Measurements from ENCODE around the gene PHACTR2.
A peak's percentile ranks its signal among the peaks of the same experiment; 100 is the strongest.
"Not testable (repeated sequence)": the region's sequence is repeated elsewhere in the genome, so short reads cannot be mapped to it uniquely, and the experiment has no call there.

The PHACTR2 gene

DNA sequence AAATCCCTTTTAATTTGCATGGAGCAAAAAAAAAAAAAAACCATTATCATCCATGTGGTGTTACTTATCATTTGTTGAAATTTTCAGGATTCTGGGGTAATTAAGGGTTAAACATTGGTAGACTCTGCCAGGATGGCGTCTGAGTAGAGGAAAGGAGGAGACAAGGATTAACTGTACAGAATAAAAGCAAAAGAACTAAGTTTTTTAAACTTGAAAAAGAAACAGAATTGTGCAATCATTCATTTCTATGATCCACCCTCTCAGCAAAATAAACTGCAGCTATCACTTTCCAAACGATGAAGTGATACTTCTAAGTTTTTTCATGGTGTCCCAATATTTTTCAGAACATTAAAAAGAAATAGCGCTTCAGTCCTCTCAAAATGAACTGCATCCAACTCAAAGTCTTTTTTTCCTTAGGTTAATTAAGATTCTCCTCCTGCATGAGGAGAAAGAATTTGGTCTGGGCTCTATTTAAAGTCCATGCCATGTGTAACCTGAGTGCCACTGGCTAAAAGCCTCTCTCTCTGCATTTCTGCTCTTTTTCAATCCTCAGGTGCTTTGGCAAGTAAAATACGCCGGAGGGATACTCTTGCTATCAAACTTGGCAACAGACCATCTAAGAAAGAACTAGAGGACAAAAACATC lies 95.9 kb downstream of the PHACTR2 start:
- no peak for TF ChIP-seq ZFX (IDR thresholded peaks at IDR 0.05)
- TF ChIP-seq, protein P1, sequence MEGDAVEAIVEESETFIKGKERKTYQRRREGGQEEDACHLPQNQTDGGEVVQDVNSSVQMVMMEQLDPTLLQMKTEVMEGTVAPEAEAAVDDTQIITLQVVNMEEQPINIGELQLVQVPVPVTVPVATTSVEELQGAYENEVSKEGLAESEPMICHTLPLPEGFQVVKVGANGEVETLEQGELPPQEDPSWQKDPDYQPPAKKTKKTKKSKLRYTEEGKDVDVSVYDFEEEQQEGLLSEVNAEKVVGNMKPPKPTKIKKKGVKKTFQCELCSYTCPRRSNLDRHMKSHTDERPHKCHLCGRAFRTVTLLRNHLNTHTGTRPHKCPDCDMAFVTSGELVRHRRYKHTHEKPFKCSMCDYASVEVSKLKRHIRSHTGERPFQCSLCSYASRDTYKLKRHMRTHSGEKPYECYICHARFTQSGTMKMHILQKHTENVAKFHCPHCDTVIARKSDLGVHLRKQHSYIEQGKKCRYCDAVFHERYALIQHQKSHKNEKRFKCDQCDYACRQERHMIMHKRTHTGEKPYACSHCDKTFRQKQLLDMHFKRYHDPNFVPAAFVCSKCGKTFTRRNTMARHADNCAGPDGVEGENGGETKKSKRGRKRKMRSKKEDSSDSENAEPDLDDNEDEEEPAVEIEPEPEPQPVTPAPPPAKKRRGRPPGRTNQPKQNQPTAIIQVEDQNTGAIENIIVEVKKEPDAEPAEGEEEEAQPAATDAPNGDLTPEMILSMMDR (conservative IDR thresholded peaks at IDR 0.05) = no peak
- peak overlapping the region; percentile 83; the same call in 1 of the 2 replicates for H3K27ac ChIP-seq

DNA sequence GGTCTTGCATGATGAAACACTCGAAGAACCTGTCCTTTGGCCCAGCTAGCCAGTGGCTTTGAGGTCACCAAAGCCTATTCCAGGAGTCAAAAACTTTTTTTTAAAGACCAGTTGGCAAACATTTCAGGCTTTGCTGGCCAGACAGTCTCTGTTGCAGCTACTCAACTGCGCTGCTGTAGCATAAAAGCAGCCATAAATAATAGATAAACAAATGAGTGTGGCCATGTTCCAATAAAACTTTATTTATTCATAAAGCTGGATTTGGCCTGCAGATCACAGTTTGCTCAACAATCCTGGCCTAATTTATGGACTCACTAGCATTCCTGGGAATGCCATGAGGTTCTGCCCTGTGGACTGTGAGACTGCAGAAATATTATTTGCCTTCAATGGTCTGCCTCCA lies 96.6 kb downstream of the PHACTR2 start:
- no peak for TF ChIP-seq ZFX (IDR thresholded peaks at IDR 0.05)
- TF ChIP-seq, protein P1 (conservative IDR thresholded peaks at IDR 0.05) = no peak
- peak overlapping the region; percentile 83; the same call in 1 of the 2 replicates for H3K27ac ChIP-seq

DNA sequence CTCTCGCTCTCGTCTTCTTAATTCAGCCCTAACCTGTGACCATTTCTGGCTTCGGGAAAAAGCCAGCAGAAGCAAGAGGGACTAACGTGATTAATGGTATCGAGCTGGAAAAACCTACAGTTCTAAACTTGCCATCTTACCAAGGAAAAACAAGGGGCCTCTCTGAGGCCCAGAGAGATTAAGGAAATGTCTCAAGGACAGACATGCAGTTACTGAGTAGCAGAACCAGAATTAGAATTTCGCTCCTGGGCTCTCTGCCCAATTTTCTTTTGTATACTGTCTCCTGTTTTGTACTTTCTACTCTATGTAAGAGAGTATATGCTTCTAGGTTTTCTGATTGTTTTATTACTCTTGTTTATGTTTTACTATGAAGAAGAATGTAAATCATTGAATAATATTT lies 97.6 kb downstream of the PHACTR2 start:
- TF ChIP-seq, protein P1 (conservative IDR thresholded peaks at IDR 0.05) = no peak
- no peak for TF ChIP-seq ZFX (IDR thresholded peaks at IDR 0.05)
- peak overlapping the region; percentile 83 for H3K27ac ChIP-seq

DNA sequence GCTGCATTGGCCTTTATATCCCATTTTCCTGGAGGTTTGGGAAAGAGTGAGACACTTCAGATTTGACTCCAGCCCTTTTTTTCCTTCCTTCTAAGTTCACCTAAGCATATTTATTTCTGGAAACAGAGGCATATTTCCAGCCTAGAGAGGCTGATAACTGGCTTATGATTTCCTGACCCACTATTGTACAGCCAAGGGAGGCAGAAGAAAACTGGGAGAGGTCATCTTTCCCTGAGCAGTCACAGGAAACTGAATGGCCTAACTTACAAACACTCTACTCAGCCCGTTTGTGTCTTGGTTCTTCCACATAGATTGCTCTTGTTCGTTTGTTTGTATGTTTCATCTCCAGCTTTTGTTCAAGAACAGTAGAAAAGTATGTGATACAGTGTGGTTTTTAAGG lies 101.2 kb downstream of the PHACTR2 start:
- no peak for TF ChIP-seq ZFX (IDR thresholded peaks at IDR 0.05)
- TF ChIP-seq, protein P1 (conservative IDR thresholded peaks at IDR 0.05) = no peak
- no peak overlapping the region for H3K27ac ChIP-seq

DNA sequence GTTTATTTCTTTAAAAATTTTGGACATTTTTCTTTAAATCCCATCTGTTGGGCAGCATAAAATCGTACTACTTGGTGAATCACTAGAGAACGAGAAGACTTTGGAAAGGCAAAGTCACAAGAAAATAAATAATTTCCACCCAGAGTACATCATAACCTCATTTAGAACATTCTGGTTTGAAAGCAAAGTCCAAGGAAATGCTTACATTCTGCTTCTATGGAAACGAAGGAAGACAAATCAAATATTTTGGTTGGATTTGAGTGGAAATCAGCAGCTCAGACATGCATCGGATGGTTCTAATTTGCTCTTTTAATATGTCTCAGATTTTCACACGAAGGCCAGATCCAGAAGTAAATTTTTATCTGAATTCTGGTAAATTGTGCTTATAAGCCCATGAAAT lies 104.7 kb downstream of the PHACTR2 start:
- no peak overlapping the region for H3K27ac ChIP-seq
- TF ChIP-seq, protein P1 (conservative IDR thresholded peaks at IDR 0.05) = no peak
- no peak for TF ChIP-seq ZFX (IDR thresholded peaks at IDR 0.05)

DNA sequence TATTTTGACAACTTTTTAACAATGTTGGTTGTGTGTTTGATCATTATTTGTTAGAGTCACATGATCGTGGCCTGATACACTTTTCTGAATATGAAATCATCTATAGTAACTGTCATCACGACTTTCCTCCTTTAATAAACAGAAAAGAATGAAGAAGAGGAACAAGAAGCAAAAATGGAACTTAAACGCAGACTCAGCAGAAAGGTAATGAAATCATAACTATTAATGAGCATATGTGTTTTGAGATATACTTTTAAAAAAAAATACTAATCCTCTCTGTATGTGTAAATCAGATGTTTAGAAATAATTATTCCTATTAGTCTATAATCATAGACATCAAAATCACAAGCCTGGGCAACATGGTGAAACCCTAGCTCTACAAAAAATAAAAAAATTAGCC lies 105.3 kb downstream of the PHACTR2 start:
- TF ChIP-seq, protein P1 (conservative IDR thresholded peaks at IDR 0.05) = no peak
- TF ChIP-seq ZFX (IDR thresholded peaks at IDR 0.05) = no peak
- no peak overlapping the region for H3K27ac ChIP-seq

DNA sequence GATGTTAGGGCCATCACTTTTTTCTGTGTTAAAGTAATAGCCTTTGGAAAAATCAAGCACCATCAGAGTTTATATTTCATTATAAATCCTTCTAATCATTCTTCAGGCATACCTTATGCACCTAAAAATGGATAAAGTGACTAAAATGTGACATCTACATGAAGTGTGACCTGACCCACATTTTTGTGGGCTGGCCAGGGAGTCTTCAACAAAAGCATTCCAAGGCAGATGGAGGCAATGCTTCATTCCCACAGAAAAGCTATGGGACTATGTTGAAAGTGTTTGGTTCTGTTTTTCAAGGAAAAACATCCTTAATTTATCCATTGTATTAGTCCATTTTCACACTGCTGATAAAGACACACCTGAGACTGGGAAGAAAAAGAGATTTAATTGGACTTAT lies 106.6 kb downstream of the PHACTR2 start:
- TF ChIP-seq, protein P1 (conservative IDR thresholded peaks at IDR 0.05) = no peak
- TF ChIP-seq ZFX (IDR thresholded peaks at IDR 0.05) = no peak
- no peak overlapping the region for H3K27ac ChIP-seq

DNA sequence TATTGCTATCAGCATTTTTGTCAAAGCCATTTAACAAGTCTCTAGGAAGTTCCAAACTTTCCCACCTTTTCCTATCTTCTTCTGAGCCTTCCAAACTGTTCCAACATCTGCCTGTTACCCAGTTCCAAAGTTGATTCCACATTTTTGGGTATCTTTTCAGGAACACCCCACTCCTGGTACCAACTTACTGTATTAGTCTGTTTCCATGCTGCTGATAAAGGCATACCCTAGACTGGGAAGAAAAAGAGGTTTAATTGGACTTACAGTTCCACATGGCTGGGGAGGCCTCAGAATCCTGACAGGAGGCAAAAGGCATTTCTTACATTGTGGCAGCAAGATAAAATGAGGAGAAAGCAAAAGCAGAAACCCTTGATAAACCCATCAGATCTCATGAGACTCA lies 108.6 kb downstream of the PHACTR2 start:
- not testable (repeated sequence) for H3K27ac ChIP-seq
